ENCODE measurements around the gene LPP.
A peak's percentile ranks its signal among the peaks of the same experiment; 100 is the strongest.

DNA sequence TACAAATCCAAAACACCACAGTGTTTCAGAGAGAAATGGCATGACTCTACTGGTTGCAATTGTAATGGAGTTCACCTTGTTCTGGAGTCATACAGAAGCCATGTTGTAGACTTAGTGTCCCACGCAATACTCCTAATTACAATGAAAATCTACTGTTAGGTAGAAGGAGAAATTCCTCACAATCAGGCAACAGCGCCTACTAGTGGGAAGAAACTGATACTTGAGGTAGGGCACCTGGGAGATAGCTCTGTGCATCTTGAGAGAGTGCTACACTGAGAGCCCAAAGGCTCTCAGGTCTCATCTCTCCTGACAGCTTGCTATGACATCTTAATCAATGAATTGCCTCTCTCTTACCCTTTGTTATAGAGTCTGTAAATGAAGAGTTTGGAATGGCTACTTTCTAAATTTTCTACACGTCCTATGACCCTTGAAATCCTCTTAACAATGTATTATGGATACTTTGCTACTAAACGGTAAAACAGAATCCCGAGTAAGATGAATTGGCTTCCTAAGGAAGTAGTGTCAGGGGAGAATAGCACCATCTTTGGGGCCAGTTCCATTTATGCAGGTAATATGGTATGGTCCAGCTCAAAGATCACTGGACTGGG is 595.2 kb downstream of the LPP start:
- no peak for TF ChIP-seq EZH2phosphoT487 (conservative IDR thresholded peaks at IDR 0.05; ENCODE audit: low read length)
- TF ChIP-seq, protein P1, sequence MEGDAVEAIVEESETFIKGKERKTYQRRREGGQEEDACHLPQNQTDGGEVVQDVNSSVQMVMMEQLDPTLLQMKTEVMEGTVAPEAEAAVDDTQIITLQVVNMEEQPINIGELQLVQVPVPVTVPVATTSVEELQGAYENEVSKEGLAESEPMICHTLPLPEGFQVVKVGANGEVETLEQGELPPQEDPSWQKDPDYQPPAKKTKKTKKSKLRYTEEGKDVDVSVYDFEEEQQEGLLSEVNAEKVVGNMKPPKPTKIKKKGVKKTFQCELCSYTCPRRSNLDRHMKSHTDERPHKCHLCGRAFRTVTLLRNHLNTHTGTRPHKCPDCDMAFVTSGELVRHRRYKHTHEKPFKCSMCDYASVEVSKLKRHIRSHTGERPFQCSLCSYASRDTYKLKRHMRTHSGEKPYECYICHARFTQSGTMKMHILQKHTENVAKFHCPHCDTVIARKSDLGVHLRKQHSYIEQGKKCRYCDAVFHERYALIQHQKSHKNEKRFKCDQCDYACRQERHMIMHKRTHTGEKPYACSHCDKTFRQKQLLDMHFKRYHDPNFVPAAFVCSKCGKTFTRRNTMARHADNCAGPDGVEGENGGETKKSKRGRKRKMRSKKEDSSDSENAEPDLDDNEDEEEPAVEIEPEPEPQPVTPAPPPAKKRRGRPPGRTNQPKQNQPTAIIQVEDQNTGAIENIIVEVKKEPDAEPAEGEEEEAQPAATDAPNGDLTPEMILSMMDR (IDR thresholded peaks at IDR 0.05; ENCODE audit: insufficient read depth, low read length, poor library complexity, severe bottlenecking), result peak; percentile 84

Data from SU-DHL-6 (cell line).